Hindlimb muscle (tissue), 1 donor: ENCODE data around the gene CPNE8. TPM values are rescaled to one million over a fixed set of nuclear protein-coding genes. Genes with fewer than 3 reads are reported as not detected.

ENCODE experiments used
- DNase-seq: peaks from one replicate; pipeline ENCODE4 v3.0.0-alpha.2; 2013
- polyA plus RNA-seq: library from polyadenylated mRNA; unstranded; fragments of 120-200 nt; gene quantifications from one replicate; pipeline ENCODE4 v1.2.1, GENCODE V29; 2013; ENCODE audit not compliant: insufficient read length

Gene CPNE8
- polyA plus RNA-seq, 1 donor: 7.2 TPM

DNA sequence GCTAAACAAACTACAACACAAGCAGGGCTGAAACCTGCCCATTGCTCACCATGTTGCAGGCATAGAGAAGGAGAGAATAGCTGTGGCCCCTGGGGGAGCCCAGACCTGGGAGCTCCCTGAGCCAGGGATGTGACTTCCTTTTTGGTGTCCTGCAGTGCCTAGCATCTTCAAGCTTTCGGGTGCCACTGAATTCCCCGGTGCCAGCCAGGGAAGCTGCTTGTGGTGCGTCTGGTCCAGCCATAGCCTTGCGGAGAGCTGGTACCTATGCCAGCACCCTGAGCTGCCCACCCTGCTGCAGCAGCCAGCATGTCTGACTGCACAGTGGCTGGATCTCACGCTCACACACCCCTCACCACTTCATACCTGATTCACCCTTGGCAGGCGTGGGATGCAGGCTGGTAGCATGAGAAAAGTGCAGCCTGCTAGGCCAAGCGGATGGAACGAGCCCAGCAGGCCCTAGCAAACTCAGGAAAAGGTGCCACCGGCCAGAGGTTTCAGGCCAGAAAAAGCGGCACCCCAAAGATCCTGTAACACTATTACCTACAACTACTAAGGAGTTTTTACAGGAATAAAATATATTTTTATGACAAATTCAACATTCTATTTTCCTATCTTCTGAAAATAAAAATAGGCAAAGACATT is 183.7 kb downstream of the CPNE8 start:
- no peak for DNase-seq

DNA sequence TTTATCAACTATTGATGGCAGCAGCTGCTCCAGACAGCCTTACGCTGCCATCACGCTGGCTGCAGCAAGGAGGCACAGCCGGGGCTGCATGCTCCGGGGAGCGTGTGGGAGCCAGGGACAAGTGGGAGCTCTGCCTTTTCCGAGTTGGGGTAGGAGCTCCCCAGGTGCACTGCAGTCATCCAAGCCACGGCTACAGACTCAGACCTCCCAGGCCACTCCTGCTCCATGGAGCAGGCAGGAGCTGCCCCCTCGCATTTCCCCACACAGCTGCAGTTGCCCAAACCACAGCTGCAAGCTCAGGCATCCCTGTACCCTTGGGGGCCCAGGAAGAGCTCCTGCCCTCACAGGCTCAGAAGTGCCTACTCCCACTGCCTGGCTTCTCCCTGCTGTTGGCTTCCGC is 184.7 kb downstream of the CPNE8 start:
- DNase-seq: no peak

DNA sequence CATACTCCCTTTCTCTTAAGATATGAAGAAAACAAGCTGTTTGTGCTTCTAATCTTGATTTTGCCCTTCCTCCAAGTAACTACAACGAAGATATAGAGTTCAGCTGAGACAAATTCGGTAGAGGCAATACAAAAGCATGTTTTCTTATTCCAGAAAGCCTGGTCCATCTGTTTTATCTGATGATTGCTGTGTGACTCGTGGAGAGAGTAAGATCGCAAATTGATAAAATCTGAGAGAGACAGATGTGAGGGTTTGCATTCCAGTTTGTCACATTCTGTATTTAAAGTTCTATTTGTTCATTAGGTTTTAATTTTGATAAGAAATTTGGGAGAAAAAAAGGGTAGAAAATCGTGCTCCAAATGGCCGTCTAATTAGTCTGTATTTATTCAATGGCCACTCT is 192.1 kb downstream of the CPNE8 start:
- DNase-seq: no peak

DNA sequence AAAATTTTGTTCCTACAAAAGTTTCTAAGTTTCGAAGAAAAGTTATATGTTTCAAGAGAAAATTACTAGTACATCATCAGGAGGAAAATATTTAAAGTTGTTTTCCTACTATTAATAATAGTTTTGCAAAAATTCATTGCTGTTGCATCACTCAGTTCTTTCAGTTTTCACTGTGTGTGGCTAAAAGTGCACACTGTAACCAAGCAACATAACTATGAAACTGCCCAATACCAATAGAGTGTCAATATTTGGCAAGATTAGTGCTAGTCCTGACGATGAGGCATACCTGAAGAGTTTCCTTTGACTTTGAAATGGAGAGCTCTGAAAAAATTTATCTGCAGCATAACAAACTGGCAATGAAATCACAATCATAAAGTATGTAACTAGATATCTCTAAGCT is 194.3 kb downstream of the CPNE8 start:
- no peak for DNase-seq

DNA sequence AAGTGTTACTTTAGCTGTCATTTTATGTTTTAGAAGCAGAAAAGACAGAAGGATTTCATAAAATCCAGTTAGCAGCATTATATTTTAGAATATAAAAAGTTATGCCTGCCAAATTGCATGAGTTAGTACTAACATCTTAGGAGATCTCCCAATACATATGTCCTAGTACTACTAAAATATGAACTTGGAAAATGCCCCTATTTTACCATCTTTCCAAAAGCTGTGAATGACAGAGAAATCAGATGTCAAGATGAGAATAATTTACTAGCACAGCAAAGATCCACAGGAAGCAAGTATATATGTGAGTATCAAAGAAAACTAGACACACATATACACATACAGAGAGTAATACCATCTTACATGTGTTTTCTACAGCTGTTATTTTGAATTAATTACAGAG is 196.9 kb downstream of the CPNE8 start:
- no peak for DNase-seq

DNA sequence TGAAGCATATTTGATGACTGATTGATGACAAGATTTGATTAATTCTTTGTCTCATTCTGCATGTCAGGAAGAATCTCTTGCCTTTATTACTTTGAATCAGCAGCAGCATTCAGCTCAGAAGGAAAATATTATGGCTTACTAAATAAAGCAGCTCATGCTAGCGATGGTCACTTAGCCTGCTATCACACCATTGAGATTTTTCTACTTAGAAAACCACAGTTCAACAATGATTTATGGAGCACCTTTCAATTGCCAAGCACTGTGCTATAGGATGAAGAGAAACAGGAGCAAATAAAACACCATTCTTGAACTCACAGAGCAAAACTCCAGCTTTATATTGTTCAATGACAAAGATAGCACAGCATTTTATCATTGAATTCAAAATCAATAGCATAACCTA is 197.7 kb downstream of the CPNE8 start:
- DNase-seq: no peak

DNA sequence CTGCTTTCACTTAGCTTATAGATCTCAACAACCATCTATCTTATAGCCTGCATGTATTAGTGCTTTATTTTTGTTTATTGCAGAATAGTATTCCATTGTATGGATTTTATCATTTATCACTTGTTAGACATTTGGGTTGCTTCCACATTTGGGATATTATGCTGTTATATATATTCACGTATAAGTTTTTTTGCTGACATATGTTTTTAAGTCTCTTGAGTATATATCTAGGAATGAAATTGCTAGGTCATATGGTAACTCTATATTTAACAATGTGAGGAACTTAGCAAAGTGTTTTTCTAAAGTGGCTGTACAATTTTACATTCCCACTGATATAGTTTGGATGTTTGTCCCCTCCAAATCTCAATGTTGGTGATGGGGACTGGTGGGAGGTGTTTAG is 208.1 kb downstream of the CPNE8 start:
- no peak for DNase-seq

DNA sequence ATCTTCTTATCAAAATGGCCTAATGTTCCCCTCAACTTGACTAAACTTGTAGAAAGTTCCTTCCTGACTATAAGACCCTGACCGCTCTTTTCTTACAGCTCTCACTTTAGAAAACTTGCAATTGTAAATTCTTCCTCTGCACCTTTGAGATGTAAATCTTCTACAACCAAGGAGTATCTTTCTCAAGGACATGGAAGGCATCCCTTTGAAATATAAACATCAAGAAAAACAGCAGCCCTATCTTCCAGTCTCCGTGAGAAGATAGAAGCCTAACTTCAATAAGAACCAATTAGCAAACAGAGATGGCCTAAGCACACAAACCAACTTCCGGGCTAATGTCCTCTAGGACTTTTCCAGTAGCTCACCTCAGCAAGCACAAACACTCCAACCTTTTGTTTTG is 210.3 kb downstream of the CPNE8 start:
- DNase-seq: no peak

DNA sequence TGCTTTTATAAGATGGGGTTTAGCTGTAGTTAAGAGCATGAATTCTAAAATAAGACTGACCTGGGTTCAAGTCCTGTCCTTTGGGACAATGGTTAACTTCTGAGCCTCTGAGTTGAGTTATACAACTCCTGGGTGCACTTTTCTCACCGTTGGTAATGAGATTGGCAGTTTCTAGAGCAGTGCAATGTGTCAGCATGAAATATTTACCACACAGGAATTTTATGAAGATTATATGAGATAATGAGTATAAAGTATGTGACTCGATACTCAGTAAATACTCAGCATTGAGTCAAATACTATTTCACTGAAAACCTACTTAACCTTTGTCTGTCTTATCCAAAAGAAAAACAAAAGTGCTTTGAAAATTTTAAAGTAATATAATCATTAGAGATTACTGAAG is 214.2 kb downstream of the CPNE8 start:
- DNase-seq: no peak

DNA sequence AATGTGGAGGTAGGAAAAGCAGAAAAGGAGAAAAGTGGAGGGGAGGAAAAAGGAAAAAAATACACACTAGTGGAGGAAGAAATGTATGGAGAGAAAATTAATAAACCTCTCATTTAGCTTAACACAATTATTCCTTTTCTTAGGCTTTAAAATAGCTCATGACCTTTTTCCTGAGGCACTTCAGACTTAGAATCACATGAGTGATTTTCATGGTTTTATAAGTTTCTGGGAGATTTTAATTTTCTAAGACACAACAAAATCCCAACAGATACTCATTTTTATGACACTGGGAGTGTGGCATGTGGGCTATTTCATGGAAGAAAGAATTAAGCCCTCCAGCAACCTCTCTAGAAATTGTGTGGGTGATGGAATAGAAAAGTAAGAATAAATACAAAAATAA is 214.7 kb downstream of the CPNE8 start:
- no peak for DNase-seq

DNA sequence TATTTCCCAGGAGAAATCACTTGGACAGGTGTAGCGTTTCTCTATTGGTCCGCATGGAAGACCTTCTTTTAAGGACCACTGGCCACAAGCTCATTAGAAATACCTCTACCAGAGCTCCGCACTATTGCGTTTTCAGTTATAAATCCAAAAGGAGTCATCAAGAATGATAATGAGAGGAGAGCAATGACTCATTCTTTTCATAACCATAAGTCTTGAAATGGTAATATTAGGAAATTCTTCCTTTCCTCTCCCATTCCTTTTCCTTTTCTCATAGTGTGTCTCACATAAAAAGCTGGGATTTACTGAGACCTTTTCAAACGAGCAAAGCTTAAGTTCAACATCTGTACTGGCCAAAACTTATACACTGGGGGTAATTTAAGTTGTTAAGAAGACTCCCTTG is 215.7 kb downstream of the CPNE8 start:
- DNase-seq: no peak

DNA sequence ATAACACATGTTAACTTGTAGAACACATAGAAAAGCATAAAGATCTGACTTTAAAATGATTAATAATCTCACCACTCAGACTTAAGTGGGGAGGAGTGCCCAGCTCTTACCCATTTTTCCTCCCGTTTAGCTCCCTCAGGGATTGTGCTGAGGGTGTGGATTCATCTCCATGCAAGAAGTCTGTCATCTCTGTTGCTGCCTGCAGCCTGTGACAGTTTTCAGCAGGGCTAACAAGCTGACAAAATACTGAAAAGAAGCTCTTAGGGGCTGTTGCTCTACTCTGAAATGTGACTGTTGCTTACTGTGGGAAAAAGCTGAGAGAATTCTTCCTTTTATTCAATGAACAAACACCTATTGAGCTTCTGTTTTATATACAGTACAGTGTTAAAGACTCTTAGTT is 216.2 kb downstream of the CPNE8 start:
- DNase-seq: no peak

DNA sequence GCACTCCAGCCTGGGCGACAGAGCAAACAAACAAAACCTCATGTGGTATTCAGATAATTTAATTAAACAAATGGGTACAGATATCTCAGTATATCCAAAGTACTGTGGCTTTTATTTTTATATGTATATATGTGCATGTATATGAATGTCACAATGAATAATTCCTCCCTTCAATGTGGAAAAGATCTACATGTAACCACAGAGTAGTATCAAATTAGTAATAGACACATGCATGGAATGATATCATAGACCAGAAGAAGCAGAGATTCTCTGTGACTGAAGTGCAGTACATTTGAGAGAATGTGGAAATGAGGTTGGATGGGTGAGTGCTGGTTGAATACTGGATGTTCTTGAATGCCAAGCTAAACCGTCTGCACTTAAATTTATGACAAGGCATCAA is 222.9 kb downstream of the CPNE8 start:
- DNase-seq: no peak

DNA sequence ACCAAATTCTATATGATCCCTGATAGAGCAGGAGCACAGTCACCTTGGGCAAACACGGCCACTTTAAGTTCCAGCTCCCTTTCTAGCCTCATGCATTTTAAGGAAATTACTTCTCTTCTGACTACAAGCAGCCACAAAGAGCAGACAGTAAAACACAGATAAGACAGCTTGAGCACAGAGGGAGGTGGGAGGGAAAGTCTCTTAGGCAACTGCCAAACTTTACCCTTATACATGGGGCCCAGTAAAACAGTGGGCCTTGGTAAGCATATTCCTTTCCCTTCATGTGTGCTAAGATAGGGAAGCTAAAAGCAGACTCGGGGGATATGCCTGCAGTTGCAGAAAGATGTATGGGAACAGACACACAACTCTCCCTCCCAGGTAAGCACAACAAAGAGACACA is 235.9 kb downstream of the CPNE8 start:
- no peak for DNase-seq

DNA sequence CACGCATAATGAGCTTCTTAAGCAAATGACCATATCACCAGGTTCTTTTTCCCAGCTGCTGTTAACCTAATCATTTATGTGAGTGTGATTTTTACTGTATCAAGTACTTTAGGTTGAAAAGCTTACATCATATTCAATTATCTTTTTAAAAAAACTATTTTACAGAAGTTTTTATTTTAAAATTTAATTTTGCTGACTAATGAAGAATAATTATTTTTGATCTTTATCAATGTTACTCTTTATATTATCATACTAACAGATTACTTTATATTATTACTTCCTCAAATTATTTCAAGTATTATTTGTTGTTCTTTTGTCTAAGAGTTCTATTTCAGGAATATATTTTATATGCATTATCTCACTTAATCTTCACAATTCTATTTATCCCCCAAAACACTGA is 236.3 kb downstream of the CPNE8 start:
- no peak for DNase-seq

DNA sequence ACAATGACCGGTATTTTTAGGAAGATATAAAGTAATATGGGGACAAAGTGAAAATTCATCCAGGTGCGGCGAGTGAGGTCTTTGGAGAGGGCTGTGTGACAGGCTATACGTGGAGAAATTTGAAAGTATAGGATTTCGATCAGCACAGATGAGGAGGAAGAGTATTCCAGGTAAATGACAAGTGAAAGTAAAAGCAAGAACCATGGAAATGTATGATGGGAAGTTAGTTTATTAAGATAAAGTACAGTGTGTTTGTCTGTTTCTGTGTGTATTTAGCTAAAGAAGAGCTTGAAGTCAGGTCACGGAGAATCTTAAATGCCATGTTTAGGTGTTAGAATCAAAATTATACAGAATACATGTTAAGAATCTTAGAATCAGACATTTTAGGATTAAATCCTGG is 239.0 kb downstream of the CPNE8 start:
- DNase-seq: no peak

DNA sequence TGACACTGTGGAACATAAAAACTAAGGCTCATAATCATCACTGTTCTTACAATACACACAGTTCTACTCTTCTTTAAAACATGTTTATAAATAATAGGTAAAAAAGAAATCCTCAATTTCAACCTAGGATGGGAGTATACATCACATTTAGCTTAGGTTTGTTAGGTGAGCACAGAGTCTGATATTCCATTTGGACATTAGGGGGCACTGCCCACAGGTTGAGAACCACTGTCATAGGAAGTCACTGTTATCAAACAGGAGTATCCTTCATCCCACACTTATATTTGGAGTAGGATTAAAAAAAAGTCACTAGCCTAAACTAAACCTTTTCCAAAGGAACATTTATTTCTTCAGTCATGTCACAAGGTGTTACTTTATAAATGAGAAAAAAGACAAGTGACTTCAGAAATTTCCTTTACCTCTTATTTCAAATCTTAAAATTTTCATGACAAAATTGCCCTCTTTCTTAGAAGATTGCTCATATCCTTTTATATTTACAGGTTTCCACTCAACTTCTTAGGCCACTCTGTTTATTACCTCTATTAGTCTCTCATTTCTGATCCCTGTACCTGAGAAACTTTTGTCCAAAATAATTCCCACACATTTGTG is 240.6 kb downstream of the CPNE8 start:
- DNase-seq: no peak

DNA sequence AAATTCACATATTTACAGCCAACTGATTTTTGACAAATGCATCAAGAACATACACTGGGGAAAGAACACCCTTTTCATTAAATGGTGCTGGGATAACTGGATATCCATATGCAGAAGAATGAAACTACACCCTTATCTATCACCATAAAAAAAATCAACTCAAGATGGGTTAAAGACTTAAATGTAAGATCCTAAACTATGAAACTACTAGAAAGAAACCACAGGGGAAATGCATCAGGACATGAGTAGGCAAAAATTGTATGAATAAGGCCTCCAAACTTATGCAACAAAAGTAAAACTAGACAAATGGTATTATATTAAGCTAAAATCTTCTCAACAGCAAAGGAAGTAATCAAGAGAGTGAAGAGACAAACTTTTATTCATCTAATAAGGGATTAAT is 242.6 kb downstream of the CPNE8 start:
- no peak for DNase-seq

DNA sequence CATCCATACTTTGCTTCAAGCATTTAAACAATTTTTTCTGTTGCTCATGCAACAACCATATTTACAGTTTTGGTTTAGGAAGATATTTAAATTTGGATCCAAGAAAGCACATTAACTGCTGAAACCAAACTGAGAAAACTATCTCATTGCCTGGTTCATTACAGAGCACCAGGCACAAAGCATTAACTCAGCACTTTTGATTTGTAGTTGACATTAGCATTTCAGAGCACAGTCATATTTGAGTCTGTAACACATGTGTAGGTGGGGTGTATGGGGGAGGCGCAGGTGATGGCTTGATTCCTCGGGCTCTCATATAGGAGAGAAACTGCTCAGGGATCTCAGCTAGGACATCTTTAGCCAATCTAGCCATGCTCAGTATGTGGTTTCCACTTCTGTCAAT is 251.7 kb downstream of the CPNE8 start:
- no peak for DNase-seq

DNA sequence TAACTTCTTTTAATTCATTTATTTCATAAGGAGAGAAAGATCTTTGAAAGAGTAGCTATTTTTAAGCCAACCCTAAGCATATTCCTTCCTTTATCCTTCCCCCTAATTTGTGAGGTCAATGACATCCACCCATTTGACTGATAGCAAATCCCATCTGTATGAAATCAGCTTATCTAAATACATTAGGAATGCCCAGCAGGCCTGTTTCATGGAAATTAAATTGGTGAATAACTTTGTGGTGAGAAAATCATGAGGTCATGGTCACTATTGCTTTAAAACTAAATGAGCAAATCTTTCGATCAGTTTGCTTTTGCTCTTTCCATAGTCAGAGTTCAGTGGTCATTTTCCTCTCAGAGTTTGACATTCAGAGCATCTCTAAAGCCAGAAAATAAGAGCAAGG is 256.6 kb downstream of the CPNE8 start:
- no peak for DNase-seq

DNA sequence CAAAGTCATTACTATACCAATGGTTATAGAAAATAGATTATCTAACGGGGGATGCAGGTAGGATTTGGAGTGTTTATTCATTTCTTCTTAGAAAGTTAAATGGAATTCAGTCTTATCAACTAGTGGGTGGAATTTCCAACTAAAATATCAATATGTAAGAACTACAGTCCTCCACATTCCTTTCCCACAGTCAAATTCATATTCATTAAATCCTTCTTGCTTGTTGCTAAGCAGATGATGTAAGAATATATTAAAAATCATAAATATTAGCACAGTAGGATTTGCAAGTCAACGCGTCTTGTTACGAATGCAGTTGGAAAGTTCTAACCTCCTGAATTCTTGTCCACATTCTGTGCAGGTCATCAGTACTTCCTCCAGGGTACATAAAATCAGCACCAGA is 259.2 kb downstream of the CPNE8 start:
- no peak for DNase-seq

DNA sequence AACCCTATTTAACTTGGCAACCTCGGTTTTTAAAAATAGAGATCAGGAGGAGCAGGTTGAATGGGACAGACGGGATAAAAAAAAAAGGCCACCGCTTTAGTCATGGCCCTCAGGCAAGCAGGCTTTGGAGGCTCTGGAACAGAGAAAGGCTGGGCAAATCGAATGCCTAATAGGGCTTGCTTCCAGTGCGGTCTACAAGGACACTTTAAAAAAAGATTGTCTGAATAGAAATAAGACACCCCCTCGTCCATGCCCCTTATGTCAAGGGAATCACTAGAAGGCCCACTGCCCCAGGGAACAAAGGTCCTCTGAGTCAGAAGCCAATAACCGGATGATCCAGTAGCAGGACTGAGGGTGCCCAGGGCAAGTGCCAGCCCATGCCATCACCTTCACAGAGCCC is 265.8 kb downstream of the CPNE8 start:
- DNase-seq: no peak

DNA sequence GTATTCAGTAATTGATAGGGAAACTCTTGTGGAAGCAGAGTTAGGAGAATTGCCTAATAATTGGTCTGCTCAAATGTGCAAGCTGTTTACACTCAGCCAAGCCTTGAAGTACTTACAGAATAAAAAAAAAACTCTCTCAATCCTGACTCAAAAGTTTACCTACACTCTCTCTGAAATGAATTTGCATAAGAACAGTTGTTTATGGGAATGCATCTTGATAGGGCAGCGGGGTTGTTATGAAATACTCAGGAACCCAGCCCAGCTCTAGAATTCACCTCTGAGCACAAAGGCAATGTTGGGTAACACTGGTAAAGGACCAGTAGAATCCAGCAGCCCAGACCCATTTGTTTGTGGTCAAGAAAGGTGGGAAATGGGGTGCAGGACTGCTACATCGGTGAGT is 267.0 kb downstream of the CPNE8 start:
- no peak for DNase-seq

DNA sequence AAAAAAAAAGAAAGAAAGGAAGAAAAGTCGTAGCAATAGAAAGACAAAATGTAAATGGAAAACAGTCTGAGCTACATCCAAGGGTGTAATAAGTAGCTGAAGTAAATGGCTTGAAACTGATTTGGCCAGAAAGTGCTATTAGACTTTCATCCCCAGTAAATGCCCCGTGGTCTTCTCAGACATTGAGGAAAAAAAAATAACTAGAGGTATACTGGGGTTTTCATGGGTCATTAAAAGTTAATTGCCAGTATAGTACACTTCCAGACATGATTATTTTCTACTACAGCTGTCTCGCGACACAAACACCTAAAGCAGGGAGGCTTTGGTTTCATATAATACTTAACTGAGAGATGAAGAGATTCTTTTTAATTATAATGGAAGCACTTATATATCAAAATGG is 271.9 kb downstream of the CPNE8 start:
- no peak for DNase-seq

DNA sequence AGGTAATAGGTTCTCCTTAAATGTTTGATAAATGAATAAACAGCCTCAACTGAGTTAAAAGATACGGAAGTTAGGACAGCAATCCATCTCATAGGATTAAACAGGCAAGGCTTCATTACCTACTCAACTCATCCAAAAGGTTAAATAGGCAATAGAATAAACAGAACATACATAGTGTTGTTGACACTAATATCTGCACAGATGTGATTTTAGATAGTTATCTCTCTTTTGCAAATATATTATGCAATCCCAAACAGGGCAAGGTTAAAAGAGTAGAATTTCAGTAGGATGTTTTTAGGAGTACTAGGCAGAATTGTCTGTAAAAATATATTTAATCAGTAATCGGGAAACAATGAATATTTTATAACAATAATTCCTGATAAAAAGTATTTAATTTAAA is 276.3 kb downstream of the CPNE8 start:
- no peak for DNase-seq
